Brain microvascular endothelial cell (primary cell): ENCODE measurements around the gene NR2E3.

Experiments used
- DNase-seq: peaks from one replicate; pipeline ENCODE4 v3.0.0-alpha.2; 2020
- H3K27ac ChIP-seq: fragments of 250-450 bp; sonication (Bioruptor Pico); 2 replicates; pipeline ENCODE4 v1.5.1; 2020; ENCODE audit warnings: mild to moderate bottlenecking, moderate library complexity
- H3K27me3 ChIP-seq: fragments of 250-450 bp; sonication (Bioruptor Pico); replicated peaks from 2 replicates; pipeline ENCODE4 v1.5.1; 2020; ENCODE audit warnings: mild to moderate bottlenecking
- H3K36me3 ChIP-seq: fragments of 250-450 bp; sonication (Bioruptor Pico); replicated peaks from 2 replicates; pipeline ENCODE4 v1.5.1; 2020; ENCODE audit warnings: mild to moderate bottlenecking
- H3K4me3 ChIP-seq: 2 replicates; pipeline ENCODE4 v1.5.1; 2011; ENCODE audit warnings: low read depth, mild to moderate bottlenecking, control low read depth, low read length, moderate library complexity
- in situ Hi-C: cut with HindIII; loops from 2 replicates; pipeline ENCODE4 v1.10.0; 2017; ENCODE audit warnings: low sequenced_read_pairs, low pct_ligation_motif_present
- TF ChIP-seq, protein P1 (sequence below): IDR thresholded peaks from 2 replicates; pipeline ENCODE4 v1.5.1; 2011; ENCODE audit warnings: low read depth, mild to moderate bottlenecking, moderate library complexity, low read length, control low read depth, inconsistent platforms; ENCODE audit errors: missing control alignments

Gene NR2E3

DNA sequence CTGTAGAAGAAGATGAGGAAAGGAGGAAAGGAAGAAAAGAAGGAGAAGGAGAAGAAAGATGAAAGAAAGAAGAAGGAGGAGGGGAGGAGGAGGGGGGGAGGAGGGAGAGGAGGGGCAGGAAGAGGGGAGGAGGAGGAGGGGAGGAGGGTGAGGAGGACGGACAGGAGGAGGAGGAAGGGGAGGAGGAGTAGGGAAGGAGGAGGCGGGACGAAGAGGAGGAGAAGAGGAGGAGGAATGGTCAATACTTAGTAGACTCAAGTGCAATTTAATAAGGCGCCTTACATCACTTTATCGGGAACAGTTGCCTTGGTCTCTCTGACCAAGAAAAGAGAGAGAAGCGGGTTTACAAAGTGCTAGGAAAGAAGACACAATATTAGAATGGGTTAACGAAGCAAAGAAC is 23.7 kb upstream of the NR2E3 start:
- DNase-seq: no peak
- Histone ChIP-seq H3K27ac (no peak overlapping the region), H3K36me3 (no peaks in the 10 kb centered on the region), H3K4me3 (no peak overlapping the region), H3K27me3 (no peaks in the 10 kb centered on the region)
- TF ChIP-seq, protein P1, sequence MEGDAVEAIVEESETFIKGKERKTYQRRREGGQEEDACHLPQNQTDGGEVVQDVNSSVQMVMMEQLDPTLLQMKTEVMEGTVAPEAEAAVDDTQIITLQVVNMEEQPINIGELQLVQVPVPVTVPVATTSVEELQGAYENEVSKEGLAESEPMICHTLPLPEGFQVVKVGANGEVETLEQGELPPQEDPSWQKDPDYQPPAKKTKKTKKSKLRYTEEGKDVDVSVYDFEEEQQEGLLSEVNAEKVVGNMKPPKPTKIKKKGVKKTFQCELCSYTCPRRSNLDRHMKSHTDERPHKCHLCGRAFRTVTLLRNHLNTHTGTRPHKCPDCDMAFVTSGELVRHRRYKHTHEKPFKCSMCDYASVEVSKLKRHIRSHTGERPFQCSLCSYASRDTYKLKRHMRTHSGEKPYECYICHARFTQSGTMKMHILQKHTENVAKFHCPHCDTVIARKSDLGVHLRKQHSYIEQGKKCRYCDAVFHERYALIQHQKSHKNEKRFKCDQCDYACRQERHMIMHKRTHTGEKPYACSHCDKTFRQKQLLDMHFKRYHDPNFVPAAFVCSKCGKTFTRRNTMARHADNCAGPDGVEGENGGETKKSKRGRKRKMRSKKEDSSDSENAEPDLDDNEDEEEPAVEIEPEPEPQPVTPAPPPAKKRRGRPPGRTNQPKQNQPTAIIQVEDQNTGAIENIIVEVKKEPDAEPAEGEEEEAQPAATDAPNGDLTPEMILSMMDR: no peak
- in situ Hi-C loops: no loop called here

DNA sequence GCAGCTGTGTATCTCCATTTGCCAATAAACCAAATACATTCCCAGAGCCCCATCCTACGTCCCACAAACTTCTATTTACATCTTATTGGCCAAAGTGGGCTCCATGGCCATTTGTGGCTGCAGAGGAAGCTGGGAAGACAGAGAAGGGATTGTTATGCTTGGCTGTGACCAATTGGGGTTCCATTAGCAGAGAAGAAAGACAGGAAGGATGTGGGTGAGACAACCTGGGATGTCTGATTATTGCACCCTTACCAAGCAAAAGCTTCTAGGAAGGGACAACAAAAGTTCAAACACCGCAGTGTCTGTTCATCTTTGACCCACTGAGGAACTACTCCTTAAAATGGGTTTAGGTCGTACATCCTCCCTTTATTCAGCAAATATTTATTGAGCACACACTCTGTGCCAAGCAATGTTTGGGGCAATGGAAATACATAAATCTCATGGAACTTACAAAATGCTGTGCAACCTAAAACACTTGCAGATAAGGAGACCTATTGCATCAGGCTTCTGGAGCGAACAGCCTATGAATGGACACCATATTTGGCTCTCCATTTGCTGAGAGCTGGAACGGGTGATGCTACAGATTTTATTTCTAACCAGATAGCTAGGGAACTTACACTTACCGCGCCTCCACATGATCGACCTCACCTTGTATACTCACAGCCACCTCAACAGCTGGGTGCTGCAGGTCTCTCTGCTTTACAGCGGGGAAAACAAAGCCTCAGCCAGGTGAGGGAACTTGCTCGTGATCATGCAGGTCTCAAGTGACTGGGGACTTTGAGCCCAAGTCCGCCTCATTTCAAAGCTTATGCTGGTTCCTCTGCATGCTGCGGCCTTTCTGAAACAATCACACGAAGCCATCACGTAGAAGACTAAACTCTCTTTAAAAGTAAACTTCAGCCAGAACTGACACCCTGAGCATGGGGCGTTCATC is 21.4 kb upstream of the NR2E3 start:
- no peaks in the 10 kb centered on the region for H3K27me3 ChIP-seq
- TF ChIP-seq, protein P1: no peak
- in situ Hi-C loops: no loop called here

DNA sequence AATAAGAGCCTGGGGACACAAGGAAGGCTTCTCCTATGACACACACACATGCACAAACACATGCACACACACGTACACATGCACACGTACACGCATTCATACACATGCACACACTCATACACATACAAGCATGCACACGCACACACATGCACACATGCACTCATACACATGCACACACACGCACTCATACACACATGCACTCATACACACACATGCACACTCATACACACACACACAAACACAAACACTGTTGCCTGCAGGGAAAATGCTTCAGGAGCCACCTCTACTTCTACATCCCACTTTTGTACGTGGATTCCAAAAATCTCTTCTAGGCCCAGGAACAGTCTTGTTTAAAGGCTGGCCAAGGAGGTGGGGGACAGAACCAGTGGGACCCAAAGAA is 20.7 kb upstream of the NR2E3 start:
- Histone ChIP-seq H3K27me3 (no peaks in the 10 kb centered on the region), H3K36me3 (no peaks in the 10 kb centered on the region), H3K4me3 (no peak overlapping the region), H3K27ac (no peak overlapping the region)
- TF ChIP-seq, protein P1: no peak
- no peak for DNase-seq
- in situ Hi-C loops: no loop called here

More for the DNA sequence above, 21.4 kb upstream of the NR2E3 start:
- Histone ChIP-seq H3K36me3 (no peaks in the 10 kb centered on the region), H3K4me3 (no peak overlapping the region), H3K27ac (no peak overlapping the region)
- DNase-seq: no peak

DNA sequence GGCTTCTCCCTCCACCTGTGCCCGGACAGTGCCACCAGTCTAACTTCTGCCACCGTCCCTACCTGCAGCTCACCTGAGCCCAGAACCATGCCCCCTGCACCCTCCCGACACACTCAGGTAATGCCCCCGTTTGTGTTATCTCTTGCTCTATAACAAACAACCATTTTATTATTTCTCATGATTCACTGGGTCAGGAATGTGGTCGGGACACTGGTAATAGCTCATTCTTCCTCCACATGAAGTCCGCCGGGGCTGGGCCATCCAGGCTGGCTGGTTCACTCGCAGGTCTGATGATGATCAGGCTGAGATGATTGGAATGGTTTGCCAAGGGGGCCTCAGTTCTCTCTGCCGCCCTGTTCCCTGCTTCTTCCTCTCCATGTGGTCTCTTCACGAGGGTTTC is 20.3 kb upstream of the NR2E3 start:
- Histone ChIP-seq H3K4me3 (no peak overlapping the region), H3K27ac (peak overlapping the region; percentile 51), H3K27me3 (no peaks in the 10 kb centered on the region), H3K36me3 (no peaks in the 10 kb centered on the region)
- peak; percentile 75 for DNase-seq
- in situ Hi-C loops: no loop called here
- TF ChIP-seq, protein P1: no peak

DNA sequence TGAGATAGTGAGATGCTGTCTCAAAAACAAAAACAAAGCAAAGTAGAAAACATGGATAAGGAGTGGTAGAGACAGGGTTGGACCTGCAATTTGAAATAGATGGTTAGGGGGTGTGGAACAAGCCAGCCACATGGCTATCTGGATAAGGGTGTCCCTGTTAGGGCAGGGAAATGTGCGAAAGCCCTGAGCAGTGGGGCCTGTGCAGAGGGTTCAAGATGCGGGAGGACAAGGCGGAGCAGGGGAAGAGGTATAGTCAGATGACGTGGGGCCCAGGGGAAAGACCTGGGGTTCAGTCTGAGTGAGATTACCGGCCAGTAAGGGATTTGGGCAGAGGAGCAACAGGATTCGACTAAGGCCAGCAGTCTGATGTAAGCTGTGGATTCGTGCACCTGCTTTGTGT is 18.4 kb upstream of the NR2E3 start:
- H3K27ac ChIP-seq: no peak overlapping the region
- DNase-seq: no peak
- in situ Hi-C loops: no loop called here
- TF ChIP-seq, protein P1: no peak
- H3K4me3 ChIP-seq: no peak overlapping the region
- no peaks in the 10 kb centered on the region for H3K27me3 ChIP-seq
- H3K36me3 ChIP-seq: no peaks in the 10 kb centered on the region
